Progenitor cell of endocrine pancreas (in vitro differentiated cells): ENCODE results near the gene CD101. TPM values are rescaled to one million over a fixed set of nuclear protein-coding genes. Genes with fewer than 3 reads are reported as not detected.

Experiments
- DNase-seq: peaks from one replicate; pipeline ENCODE4 v3.0.0; 2021; ENCODE audit warnings: low spot score; ENCODE audit not compliant: unreplicated experiment
- H3K27ac Mint-ChIP-seq: 2 replicates; pipeline ENCODE4 v1.8.0; 2021; ENCODE audit warnings: mild to moderate bottlenecking, moderate library complexity, mixed read lengths
- H3K27me3 Mint-ChIP-seq: 2 replicates; pipeline ENCODE4 v1.8.0; 2021; ENCODE audit warnings: mixed read lengths
- H3K36me3 Mint-ChIP-seq: 2 replicates; pipeline ENCODE4 v1.8.0; 2022; ENCODE audit warnings: mixed read lengths; ENCODE audit not compliant: insufficient read depth
- H3K4me1 Mint-ChIP-seq: 2 replicates; pipeline ENCODE4 v1.8.0; 2021; ENCODE audit warnings: low read depth, mixed read lengths
- H3K4me3 Mint-ChIP-seq: 2 replicates; pipeline ENCODE4 v1.8.0; 2021; ENCODE audit warnings: low read depth, mild to moderate bottlenecking, moderate library complexity, mixed read lengths
- H3K9me3 Mint-ChIP-seq: 2 replicates; pipeline ENCODE4 v1.8.0; 2021; ENCODE audit warnings: low read depth, mixed read lengths
- CTCF ChIP-seq: fragments of 200-600 bp; sonication (generic); IDR thresholded peaks from one replicate; pipeline ENCODE4 v1.5.0; 2021; ENCODE audit warnings: antibody characterized with exemption, mild to moderate bottlenecking; ENCODE audit not compliant: unreplicated experiment
- total RNA-seq: library from RNA; stranded (reverse); gene quantifications from 2 replicates; pipeline ENCODE4 v1.2.1, GENCODE V29; 2021

The CD101 gene
- total RNA-seq, 1 donor from 2014 or later, result 2.8 TPM

DNA sequence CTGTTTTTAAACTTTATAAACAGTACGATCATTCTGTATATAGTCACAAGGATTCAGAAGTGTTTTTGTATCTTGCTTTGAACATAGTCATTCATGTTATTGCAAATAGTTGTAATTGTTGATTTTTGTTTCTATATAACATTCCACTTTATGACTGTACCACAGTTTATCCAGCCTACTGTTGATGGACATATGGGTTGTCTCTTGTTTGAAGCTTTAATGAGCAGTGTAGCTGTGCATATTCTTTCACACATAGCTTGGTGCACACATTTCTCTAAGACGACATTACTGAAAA is 6.1 kb downstream of the CD101 start:
- H3K9me3 Mint-ChIP-seq, result no peaks in the 10 kb centered on the region
- peaks cover 9% of the 10 kb centered on the region for H3K4me1 Mint-ChIP-seq
- H3K27me3 Mint-ChIP-seq, result peaks cover 5% of the 10 kb centered on the region
- TF ChIP-seq CTCF, result no peak
- H3K27ac Mint-ChIP-seq, result no peak overlapping the region
- no peak for DNase-seq
- no peaks in the 10 kb centered on the region for H3K36me3 Mint-ChIP-seq
- H3K4me3 Mint-ChIP-seq, result no peak overlapping the region

DNA sequence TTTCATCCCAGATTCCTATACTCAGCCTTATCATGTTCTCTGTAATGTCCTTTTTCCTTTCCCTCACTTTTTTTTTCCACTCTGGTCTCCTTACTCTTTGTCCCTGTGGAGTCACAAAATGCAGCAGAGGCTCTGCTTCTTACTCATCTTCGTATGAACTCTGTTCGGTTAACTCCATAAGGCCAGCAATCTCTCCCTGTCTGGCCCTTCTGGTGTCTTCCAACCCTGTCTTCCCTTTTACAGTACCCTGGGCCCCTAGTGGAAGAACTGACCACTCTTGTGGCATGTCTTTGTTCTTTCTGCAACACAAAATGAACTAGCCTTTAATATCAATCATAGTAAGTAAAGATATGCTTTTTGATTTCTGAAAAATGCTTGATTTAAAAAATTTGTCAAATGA is 7.1 kb downstream of the CD101 start:
- no peak overlapping the region for H3K4me3 Mint-ChIP-seq
- no peak overlapping the region for H3K27ac Mint-ChIP-seq
- no peaks in the 10 kb centered on the region for H3K36me3 Mint-ChIP-seq
- no peak for TF ChIP-seq CTCF
- no peaks in the 10 kb centered on the region for H3K9me3 Mint-ChIP-seq
- no peak for DNase-seq
- peaks cover 5% of the 10 kb centered on the region for H3K27me3 Mint-ChIP-seq
- peaks cover 8% of the 10 kb centered on the region for H3K4me1 Mint-ChIP-seq

DNA sequence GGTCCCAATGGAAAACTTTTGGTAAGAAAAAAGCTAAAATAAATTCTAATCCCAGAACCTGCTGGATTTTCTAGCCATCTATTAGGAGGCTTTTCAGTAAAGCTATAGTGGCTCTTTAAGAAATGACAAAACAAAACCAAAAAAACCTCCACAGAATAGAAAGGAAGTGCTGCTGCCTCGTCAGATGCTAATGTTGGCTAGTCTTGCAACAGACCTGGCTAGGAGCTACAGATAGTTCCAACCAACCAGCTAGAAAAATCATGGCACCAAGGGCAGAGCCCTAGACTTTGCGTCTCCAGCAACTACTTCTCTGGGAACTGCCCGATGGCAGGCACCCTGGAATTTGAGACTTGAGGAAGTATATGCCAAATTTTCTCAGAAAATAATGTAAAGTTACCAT is 7.6 kb downstream of the CD101 start:
- Mint-ChIP-seq H3K27me3 (peaks cover 5% of the 10 kb centered on the region), H3K36me3 (no peaks in the 10 kb centered on the region), H3K9me3 (no peaks in the 10 kb centered on the region), H3K4me3 (no peak overlapping the region), H3K27ac (no peak overlapping the region), H3K4me1 (peaks cover 9% of the 10 kb centered on the region)
- no peak for TF ChIP-seq CTCF
- DNase-seq, result no peak

GRCh38 chr1:117010310-117010969 is 8.9 kb downstream of the CD101 start:
- H3K27me3 Mint-ChIP-seq, result peaks cover 1% of the 10 kb centered on the region
- no peak overlapping the region for H3K4me3 Mint-ChIP-seq
- H3K27ac Mint-ChIP-seq, result no peak overlapping the region
- H3K36me3 Mint-ChIP-seq, result no peaks in the 10 kb centered on the region
- peaks cover 14% of the 10 kb centered on the region for H3K4me1 Mint-ChIP-seq
- DNase-seq, result no peak
- TF ChIP-seq CTCF, result no peak
- H3K9me3 Mint-ChIP-seq, result no peaks in the 10 kb centered on the region

- H3K9me3 Mint-ChIP-seq, result no peaks in the 10 kb centered on the region
- TF ChIP-seq CTCF, result no peak
- H3K27ac Mint-ChIP-seq, result no peak overlapping the region
Observed at GRCh38 chr1:117011334-117011733, 9.8 kb downstream of the CD101 start.

More at GRCh38 chr1:117011334-117011733, 9.8 kb downstream of the CD101 start:
- DNase-seq, result no peak
- Mint-ChIP-seq H3K27me3 (no peaks in the 10 kb centered on the region), H3K36me3 (no peaks in the 10 kb centered on the region), H3K4me3 (no peak overlapping the region), H3K4me1 (peaks cover 16% of the 10 kb centered on the region)
